BJ (cell line): ENCODE results near the gene FMO4. TPM values are rescaled to one million over a fixed set of nuclear protein-coding genes. Genes with fewer than 3 reads are reported as not detected.

ENCODE experiments used
- CTCF ChIA-PET: fragments of 350-600 bp; formaldehyde crosslinking; extraction: SDS; loops from one replicate; lab custom pipeline; 2021; ENCODE audit warnings: antibody characterized with exemption, inconsistent platforms; lab: Yijun Ruan, JAX
- POLR2A ChIA-PET: fragments of 300-600 bp; sonication (Branson Sonifier 250); formaldehyde crosslinking; extraction: SDS; loops from one replicate; lab custom pipeline; 2021; ENCODE audit warnings: antibody characterized with exemption; lab: Charles Lee
- DNase-seq: peaks from one replicate; pipeline ENCODE4 v3.0.0-alpha.2; 2011; ENCODE audit warnings: low read depth
- H3K27me3 ChIP-seq: 2 replicates; pipeline ENCODE4 v1.6.0; 2011; ENCODE audit warnings: low read length; ENCODE audit not compliant: control insufficient read depth, insufficient read depth
- H3K36me3 ChIP-seq: 2 replicates; pipeline ENCODE4 v1.5.1; 2011; ENCODE audit warnings: low read length; ENCODE audit not compliant: control insufficient read depth, insufficient read depth
- H3K4me3 ChIP-seq: 2 replicates; pipeline ENCODE4 v1.5.1; 2011; ENCODE audit warnings: low read depth, mild to moderate bottlenecking, control low read depth, low read length
- CTCF ChIP-seq: IDR thresholded peaks from 2 replicates; pipeline ENCODE4 v1.5.1; 2011; ENCODE audit warnings: low read depth, mild to moderate bottlenecking, control low read depth, inconsistent platforms, low read length, moderate library complexity; ENCODE audit not compliant: insufficient read depth
- polyA plus RNA-seq: library from polyadenylated mRNA; depleted of rRNA; stranded (reverse); fragments of >200 nt; gene quantifications from 2 replicates; pipeline ENCODE4 v1.2.3, GENCODE V29; 2011

FMO4 gene
- polyA plus RNA-seq, 1 experiment = 4.2 TPM

GRCh38 chr1:171277534-171277933 is 36.4 kb upstream of the FMO4 start:
- H3K27me3 ChIP-seq = no peaks in the 10 kb centered on the region
- CTCF ChIA-PET = interaction anchor here (1.0 kb wide), 1 partner anchor 9 kb away, joined by 4 read pairs; no protein-coding TSS in a partner anchor
- POLR2A ChIA-PET = no interaction called here
- no peak overlapping the region for H3K4me3 ChIP-seq
- DNase-seq = no peak
- TF ChIP-seq CTCF = no peak
- H3K36me3 ChIP-seq = no peaks in the 10 kb centered on the region

GRCh38 chr1:171279234-171279633 is 34.7 kb upstream of the FMO4 start:
- Histone ChIP-seq H3K4me3 (no peak overlapping the region), H3K27me3 (no peaks in the 10 kb centered on the region), H3K36me3 (no peaks in the 10 kb centered on the region)
- no peak for TF ChIP-seq CTCF
- CTCF ChIA-PET = no interaction called here
- DNase-seq = no peak
- POLR2A ChIA-PET = no interaction called here

- no peaks in the 10 kb centered on the region for H3K36me3 ChIP-seq
- ChIA-PET CTCF (no interaction called here), POLR2A (interaction anchor here (0.5 kb wide), 1 partner anchor 81 kb away, joined by 4 read pairs; no protein-coding TSS in a partner anchor)
- no peak for DNase-seq
- no peaks in the 10 kb centered on the region for H3K27me3 ChIP-seq
- H3K4me3 ChIP-seq = no peak overlapping the region
- no peak for TF ChIP-seq CTCF
These were observed 34.3 kb upstream of the FMO4 start for GRCh38 chr1:171279678-171280077.

GRCh38 chr1:171280599-171280998 is 33.4 kb upstream of the FMO4 start:
- CTCF ChIA-PET = interaction anchor here (1.2 kb wide), 1 partner anchor 29 kb away, joined by 4 read pairs; no protein-coding TSS in a partner anchor
- POLR2A ChIA-PET = no interaction called here
- no peak for TF ChIP-seq CTCF
- H3K36me3 ChIP-seq = no peaks in the 10 kb centered on the region
- H3K27me3 ChIP-seq = peaks cover 1% of the 10 kb centered on the region; the same call in 1 of the 2 replicates
- no peak overlapping the region for H3K4me3 ChIP-seq
- no peak for DNase-seq

- TF ChIP-seq CTCF = no peak
- Histone ChIP-seq H3K4me3 (no peak overlapping the region), H3K27me3 (peaks cover 1% of the 10 kb centered on the region; the same call in 1 of the 2 replicates), H3K36me3 (no peaks in the 10 kb centered on the region)
- DNase-seq = no peak
- ChIA-PET POLR2A (no interaction called here), CTCF (interaction anchor here (0.9 to 1.4 kb wide), 5 partner anchors 9 to 64 kb away, joined by 3 to 4 read pairs (median 4); no protein-coding TSS in a partner anchor)
These were observed 27.8 kb upstream of the FMO4 start for GRCh38 chr1:171286032-171286705.
